ENCODE data around the gene TMLHE.
"Not testable (repeated sequence)": the region's sequence is repeated elsewhere in the genome, so short reads cannot be mapped to it uniquely, and the experiment has no call there.

The TMLHE gene, protein sequence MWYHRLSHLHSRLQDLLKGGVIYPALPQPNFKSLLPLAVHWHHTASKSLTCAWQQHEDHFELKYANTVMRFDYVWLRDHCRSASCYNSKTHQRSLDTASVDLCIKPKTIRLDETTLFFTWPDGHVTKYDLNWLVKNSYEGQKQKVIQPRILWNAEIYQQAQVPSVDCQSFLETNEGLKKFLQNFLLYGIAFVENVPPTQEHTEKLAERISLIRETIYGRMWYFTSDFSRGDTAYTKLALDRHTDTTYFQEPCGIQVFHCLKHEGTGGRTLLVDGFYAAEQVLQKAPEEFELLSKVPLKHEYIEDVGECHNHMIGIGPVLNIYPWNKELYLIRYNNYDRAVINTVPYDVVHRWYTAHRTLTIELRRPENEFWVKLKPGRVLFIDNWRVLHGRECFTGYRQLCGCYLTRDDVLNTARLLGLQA

DNA sequence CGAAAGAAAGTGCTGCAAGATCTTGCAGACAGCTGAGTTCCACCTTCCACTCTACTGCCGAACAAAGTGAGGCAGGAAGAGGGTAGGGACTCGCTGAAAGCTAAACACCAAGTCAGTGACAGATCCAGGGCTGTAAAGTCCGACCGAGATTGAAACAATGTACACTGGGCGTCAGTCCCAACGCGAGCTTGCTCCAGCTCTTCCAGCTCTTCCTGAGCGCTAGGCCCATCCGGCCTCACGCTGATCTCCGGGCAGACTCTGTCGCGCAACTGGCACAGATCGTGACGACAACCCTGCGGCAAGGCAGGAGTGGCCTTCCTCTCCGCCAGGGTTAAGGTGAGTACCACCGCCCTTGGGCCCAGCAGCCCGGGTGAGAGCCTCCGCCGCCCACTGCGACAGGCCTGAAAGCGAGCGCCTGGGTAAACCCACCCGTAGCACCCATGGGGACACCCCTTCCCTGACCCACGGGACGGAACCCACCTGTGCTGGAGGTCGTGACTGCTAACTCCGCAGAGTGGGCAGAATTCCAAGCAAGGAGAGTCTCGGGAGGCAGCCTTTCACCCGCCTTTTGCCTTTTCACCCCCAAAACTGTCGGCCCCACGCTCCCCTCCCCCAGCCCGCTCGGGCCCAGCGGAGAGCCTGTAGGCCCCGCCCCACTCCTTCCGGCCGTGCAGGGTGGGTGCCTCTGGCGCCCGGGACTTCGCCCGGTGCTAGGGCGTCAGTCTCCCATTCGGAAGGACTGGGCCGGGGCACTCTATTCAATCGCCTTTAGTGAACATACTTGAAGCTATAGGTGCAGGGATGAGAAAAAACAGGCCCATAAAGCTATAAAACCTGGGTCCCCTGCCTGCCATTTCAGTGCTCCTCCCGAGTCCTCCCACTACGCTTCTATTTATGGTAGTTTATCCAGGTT lies at the start of gene TMLHE, which contains the start of gene SPRY3:
TMLHE (minus strand) TSS at position 641 of the 913 bp plus-strand sequence. CDS start 67,676 bp downstream, outside the sequence.
SPRY3 (plus strand) TSS at position 275 of the 913 bp plus-strand sequence.
- no peaks in the 10 kb centered on the region for H3K27me3 ChIP-seq (ENCODE audit: control insufficient read depth in 1 of 2, insufficient read depth in 2 of 2, low read length in 2 of 2)
- no peaks in the 10 kb centered on the region for H3K4me1 ChIP-seq (ENCODE audit: insufficient read depth, low read length)
- H3K4me3 ChIP-seq (ENCODE audit: low read depth in 1 of 2, low read length in 2 of 2), result peak within 1 kb of the TSS; percentile 54 to 74
- H3K9ac ChIP-seq (ENCODE audit: low read length), result peak within 1 kb of the TSS; percentile 85
- H3K36me3 ChIP-seq (ENCODE audit: insufficient read depth, low read length), result no peaks in the 10 kb centered on the region
- no peaks in the 10 kb centered on the region for H3K9me3 ChIP-seq (ENCODE audit: low read length)
- peak within 1 kb of the TSS; percentile 76 for H3K27ac ChIP-seq (ENCODE audit: low read depth, low read length)

DNA sequence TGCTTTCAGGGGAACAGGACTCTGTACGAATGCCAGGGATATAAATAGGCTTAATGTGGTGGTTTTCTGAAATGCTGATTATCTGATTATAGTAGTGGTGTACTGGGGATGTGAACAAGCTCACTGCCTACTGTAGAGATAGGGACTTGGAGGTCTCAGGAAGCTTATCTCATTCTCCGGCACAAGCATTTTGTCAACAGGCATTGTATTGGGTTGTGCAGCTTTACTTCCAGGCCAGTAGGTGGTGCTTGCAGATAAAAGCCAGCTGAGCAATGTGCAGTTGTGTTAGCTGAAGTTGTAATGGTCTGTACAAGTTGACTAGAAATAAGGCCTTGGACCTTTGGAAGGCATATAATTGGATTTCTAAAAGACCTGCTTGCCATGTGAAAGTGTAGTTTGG lies 49.5 kb upstream of the TMLHE start:
- Histone ChIP-seq H3K4me1 (ENCODE audit: insufficient read depth, low read length) (no peaks in the 10 kb centered on the region), H3K9me3 (ENCODE audit: low read length) (peaks cover 5% of the 10 kb centered on the region), H3K27me3 (ENCODE audit: control insufficient read depth in 1 of 2, insufficient read depth in 2 of 2, low read length in 2 of 2) (no peaks in the 10 kb centered on the region), H3K36me3 (ENCODE audit: insufficient read depth, low read length) (no peaks in the 10 kb centered on the region), H3K4me3 (ENCODE audit: low read depth in 1 of 2, low read length in 2 of 2) (no peak overlapping the region), H3K27ac (ENCODE audit: low read depth, low read length) (no peak overlapping the region), H3K9ac (ENCODE audit: low read length) (no peak overlapping the region)

DNA sequence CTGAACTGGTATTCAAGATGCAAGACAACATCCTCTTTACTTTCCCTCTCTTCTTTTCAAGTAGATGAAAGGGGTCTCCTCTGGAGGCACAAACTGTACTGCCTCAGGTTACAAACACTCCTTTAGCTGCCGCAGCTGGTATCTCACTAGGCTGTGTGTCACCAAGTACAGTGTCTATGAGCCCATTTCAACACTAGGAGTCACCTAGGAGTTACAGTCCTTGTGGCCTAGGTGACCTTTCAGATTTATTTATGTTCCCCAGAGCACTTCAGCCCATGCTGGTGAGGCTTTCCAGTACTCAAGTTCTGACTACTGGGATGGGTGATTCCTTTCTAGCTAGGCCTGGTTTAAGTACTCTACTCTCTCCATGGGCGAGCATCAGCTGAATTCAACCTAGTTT lies 32.4 kb upstream of the TMLHE start:
- H3K4me1 ChIP-seq (ENCODE audit: insufficient read depth, low read length), result no peaks in the 10 kb centered on the region
- H3K4me3 ChIP-seq (ENCODE audit: low read depth in 1 of 2, low read length in 2 of 2), result no peak overlapping the region
- no peak overlapping the region for H3K9ac ChIP-seq (ENCODE audit: low read length)
- H3K27ac ChIP-seq (ENCODE audit: low read depth, low read length), result no peak overlapping the region
- no peaks in the 10 kb centered on the region for H3K27me3 ChIP-seq (ENCODE audit: control insufficient read depth in 1 of 2, insufficient read depth in 2 of 2, low read length in 2 of 2)
- no peaks in the 10 kb centered on the region for H3K36me3 ChIP-seq (ENCODE audit: insufficient read depth, low read length)
- no peaks in the 10 kb centered on the region for H3K9me3 ChIP-seq (ENCODE audit: low read length)

DNA sequence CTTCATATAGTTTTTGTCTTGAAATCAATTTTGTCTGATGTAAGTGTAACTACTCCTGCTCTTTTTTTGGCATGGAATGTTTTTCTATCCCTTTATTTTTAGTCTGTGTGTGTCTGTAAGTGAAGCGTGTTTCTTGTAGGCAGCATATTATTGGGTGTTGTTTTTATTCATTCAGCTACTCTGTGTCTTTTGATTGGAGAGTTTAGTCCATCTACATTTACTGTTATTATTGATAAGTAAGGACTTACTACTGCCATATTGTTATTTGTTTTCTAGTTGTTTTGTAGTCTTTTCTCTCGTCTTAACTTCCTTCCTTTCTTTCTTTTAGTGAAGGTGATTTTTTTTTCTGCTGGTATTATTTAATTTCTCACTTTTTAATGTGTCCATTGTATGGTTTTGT lies 30.5 kb upstream of the TMLHE start:
- no peaks in the 10 kb centered on the region for H3K27me3 ChIP-seq (ENCODE audit: control insufficient read depth in 1 of 2, insufficient read depth in 2 of 2, low read length in 2 of 2)
- no peaks in the 10 kb centered on the region for H3K36me3 ChIP-seq (ENCODE audit: insufficient read depth, low read length)
- no peak overlapping the region for H3K4me3 ChIP-seq (ENCODE audit: low read depth in 1 of 2, low read length in 2 of 2)
- no peaks in the 10 kb centered on the region for H3K4me1 ChIP-seq (ENCODE audit: insufficient read depth, low read length)
- H3K9ac ChIP-seq (ENCODE audit: low read length), result no peak overlapping the region
- no peak overlapping the region for H3K27ac ChIP-seq (ENCODE audit: low read depth, low read length)
- H3K9me3 ChIP-seq (ENCODE audit: low read length), result no peaks in the 10 kb centered on the region

DNA sequence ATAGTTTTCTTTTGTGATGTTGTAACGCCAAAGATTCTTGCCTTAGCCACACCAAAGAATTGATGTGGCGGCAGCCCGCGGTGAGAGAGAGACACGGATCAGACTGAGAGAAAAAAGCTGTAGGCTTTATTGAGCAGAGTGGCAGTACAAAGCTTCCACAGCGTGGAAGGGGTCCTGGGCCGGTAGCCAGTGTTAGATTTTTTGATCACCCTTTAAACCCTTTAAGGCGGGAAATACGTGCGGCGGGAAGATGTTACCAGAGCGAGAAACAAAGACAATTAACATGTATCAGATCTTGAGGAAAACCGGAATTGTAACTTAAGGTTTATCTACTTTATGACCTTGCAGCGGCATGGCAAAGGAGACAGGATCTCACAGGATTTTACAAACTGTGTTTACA lies 28.6 kb upstream of the TMLHE start:
- H3K27me3 ChIP-seq (ENCODE audit: control insufficient read depth in 1 of 2, insufficient read depth in 2 of 2, low read length in 2 of 2); H3K27ac ChIP-seq (ENCODE audit: low read depth, low read length); H3K4me3 ChIP-seq (ENCODE audit: low read depth in 1 of 2, low read length in 2 of 2); H3K9me3 ChIP-seq (ENCODE audit: low read length); H3K9ac ChIP-seq (ENCODE audit: low read length); H3K4me1 ChIP-seq (ENCODE audit: insufficient read depth, low read length); H3K36me3 ChIP-seq (ENCODE audit: insufficient read depth, low read length): not testable (repeated sequence)

GRCh38 chrX:155637714-155638113 lies 25.0 kb upstream of the TMLHE start:
- Histone ChIP-seq H3K27ac (ENCODE audit: low read depth, low read length) (no peak overlapping the region), H3K4me3 (ENCODE audit: low read depth in 1 of 2, low read length in 2 of 2) (no peak overlapping the region), H3K9me3 (ENCODE audit: low read length) (no peaks in the 10 kb centered on the region), H3K36me3 (ENCODE audit: insufficient read depth, low read length) (no peaks in the 10 kb centered on the region), H3K4me1 (ENCODE audit: insufficient read depth, low read length) (no peaks in the 10 kb centered on the region), H3K9ac (ENCODE audit: low read length) (no peak overlapping the region), H3K27me3 (ENCODE audit: control insufficient read depth in 1 of 2, insufficient read depth in 2 of 2, low read length in 2 of 2) (no peaks in the 10 kb centered on the region)

DNA sequence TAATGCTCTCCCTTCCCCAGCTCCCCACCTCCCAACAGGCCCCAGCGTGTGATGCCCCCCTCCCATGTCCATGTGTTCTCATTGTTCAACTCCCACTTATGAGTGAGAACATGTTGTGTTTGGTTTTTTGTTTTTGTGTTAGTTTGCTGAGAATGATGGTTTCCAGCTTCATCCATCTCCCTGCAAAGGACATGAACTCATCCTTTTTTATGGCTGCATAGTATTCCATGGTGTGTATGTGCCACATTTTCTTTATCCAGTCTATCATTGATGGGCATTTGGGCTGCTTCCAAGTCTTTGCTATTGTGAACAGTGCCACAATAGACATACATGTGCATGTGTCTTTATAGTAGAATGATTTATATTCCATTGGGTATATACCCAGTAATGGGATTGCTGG lies 22.3 kb upstream of the TMLHE start:
- not testable (repeated sequence) for H3K4me1 ChIP-seq (ENCODE audit: insufficient read depth, low read length); H3K27me3 ChIP-seq (ENCODE audit: control insufficient read depth in 1 of 2, insufficient read depth in 2 of 2, low read length in 2 of 2); H3K9ac ChIP-seq (ENCODE audit: low read length); H3K36me3 ChIP-seq (ENCODE audit: insufficient read depth, low read length); H3K27ac ChIP-seq (ENCODE audit: low read depth, low read length); H3K4me3 ChIP-seq (ENCODE audit: low read depth in 1 of 2, low read length in 2 of 2); H3K9me3 ChIP-seq (ENCODE audit: low read length)

DNA sequence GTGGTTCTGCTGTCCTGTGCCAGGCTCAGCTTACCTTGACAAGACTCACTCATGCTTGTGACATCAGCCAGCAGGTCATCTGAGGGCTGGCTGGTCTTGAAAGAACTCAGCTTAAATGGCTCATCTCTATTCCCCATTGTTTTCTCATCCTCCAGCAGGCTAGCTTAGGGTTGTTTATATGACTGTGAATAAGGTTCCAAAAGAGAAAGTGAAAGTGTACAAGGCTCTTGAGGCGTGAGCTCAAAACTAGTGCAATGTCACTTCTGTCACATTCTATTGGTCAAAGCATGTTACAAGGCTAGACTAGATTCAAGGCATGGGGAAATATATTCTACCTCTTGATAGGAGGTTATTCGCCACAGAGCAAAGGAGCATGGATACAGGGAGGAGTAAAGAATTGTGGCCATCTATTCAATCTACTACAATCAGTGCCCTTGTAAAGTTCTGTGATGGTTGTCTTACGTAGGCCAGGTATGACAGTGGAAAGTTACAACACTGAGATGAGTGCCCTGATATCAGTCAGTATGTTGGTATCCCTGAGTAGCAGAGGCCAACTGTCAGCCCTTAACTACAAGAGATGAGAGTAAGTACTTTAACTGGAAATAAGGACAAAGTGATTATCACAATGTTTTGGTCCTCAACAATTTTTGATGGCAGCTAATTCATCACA lies 19.8 kb upstream of the TMLHE start:
- no peaks in the 10 kb centered on the region for H3K9me3 ChIP-seq (ENCODE audit: low read length)
- H3K4me3 ChIP-seq (ENCODE audit: low read depth in 1 of 2, low read length in 2 of 2), result peak overlapping the region in 1 of 2 donors; percentile 1
- no peaks in the 10 kb centered on the region for H3K4me1 ChIP-seq (ENCODE audit: insufficient read depth, low read length)
- no peaks in the 10 kb centered on the region for H3K27me3 ChIP-seq (ENCODE audit: control insufficient read depth in 1 of 2, insufficient read depth in 2 of 2, low read length in 2 of 2)
- no peak overlapping the region for H3K27ac ChIP-seq (ENCODE audit: low read depth, low read length)
- no peaks in the 10 kb centered on the region for H3K36me3 ChIP-seq (ENCODE audit: insufficient read depth, low read length)
- H3K9ac ChIP-seq (ENCODE audit: low read length), result no peak overlapping the region

DNA sequence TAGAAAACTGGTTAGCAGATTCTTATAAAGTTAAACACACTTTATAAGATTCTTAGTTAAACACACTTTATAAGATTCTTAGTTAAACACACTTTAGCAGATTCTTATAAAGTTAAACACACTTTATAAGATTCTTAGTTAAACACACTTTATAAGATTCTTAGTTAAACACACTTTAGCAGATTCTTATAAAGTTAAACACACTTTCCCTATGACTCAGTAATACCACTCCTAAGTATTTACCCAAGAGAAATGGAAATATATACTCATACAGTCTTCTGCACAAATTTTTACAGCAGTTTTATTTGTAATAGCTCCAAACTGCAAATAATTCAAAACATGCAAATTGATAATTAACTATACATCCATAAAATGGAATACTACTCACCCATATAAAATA lies 7.4 kb upstream of the TMLHE start:
- not testable (repeated sequence) for H3K36me3 ChIP-seq (ENCODE audit: insufficient read depth, low read length); H3K27ac ChIP-seq (ENCODE audit: low read depth, low read length); H3K9ac ChIP-seq (ENCODE audit: low read length); H3K4me1 ChIP-seq (ENCODE audit: insufficient read depth, low read length); H3K27me3 ChIP-seq (ENCODE audit: control insufficient read depth in 1 of 2, insufficient read depth in 2 of 2, low read length in 2 of 2); H3K9me3 ChIP-seq (ENCODE audit: low read length); H3K4me3 ChIP-seq (ENCODE audit: low read depth in 1 of 2, low read length in 2 of 2)

DNA sequence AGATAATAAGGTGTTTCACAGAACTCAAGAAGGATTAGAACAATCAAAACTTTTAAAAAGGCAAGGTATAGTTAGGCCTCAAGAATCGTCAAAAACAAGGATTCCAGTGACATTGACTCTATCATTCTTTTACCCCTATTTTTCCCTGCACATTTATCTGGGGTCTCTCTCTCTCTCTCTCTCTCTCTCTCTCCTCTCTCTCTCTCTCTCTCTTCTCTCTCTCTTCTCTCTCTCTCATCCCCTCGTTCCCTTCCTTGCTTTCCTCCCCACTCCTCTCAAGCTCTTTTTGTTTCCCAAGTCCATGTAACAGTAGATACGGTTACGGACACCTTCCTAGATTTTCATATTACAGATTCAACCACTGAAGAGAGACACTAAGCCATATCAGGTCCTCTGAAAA lies 3.2 kb upstream of the TMLHE start:
- Histone ChIP-seq H3K9me3 (ENCODE audit: low read length) (no peaks in the 10 kb centered on the region), H3K27ac (ENCODE audit: low read depth, low read length) (no peak overlapping the region), H3K9ac (ENCODE audit: low read length) (no peak overlapping the region), H3K4me3 (ENCODE audit: low read depth in 1 of 2, low read length in 2 of 2) (no peak overlapping the region), H3K4me1 (ENCODE audit: insufficient read depth, low read length) (no peaks in the 10 kb centered on the region), H3K27me3 (ENCODE audit: control insufficient read depth in 1 of 2, insufficient read depth in 2 of 2, low read length in 2 of 2) (no peaks in the 10 kb centered on the region), H3K36me3 (ENCODE audit: insufficient read depth, low read length) (no peaks in the 10 kb centered on the region)

DNA sequence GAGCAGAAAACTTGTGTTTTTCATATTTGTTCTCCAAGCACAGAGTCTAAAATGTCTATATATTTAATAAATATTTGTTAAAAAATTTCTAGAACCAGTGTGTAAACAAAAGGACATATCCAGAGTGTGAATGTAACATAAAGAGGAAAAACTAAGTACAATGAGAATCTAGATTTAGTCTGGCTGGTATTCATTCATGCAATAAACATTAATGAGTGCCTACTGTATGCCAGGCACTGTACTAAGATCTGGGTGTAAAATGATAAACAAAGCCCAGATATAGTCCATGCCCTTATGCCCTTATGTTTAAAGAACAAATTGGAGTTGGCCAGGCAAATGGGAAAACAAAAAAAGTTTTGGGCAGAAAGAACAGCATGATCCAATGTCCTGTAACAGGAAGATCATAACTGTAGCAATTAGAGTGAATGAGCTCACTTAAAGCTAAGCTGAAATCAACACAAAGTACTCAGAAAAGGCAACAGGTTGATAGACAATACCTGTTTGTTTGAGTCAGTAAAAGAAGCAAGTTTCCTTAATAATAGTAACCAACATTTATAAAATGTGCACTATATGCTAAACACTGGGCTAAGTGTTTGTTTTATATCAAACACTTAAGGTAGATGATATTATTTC lies 1.3 kb upstream of the TMLHE start:
- Histone ChIP-seq H3K27me3 (ENCODE audit: control insufficient read depth in 1 of 2, insufficient read depth in 2 of 2, low read length in 2 of 2) (no peaks in the 10 kb centered on the region), H3K4me3 (ENCODE audit: low read depth in 1 of 2, low read length in 2 of 2) (no peak overlapping the region), H3K27ac (ENCODE audit: low read depth, low read length) (no peak overlapping the region), H3K36me3 (ENCODE audit: insufficient read depth, low read length) (no peaks in the 10 kb centered on the region), H3K9me3 (ENCODE audit: low read length) (no peaks in the 10 kb centered on the region), H3K9ac (ENCODE audit: low read length) (no peak overlapping the region), H3K4me1 (ENCODE audit: insufficient read depth, low read length) (no peaks in the 10 kb centered on the region)

Measured in muscle layer of colon (tissue), 2 donors.